HepG2 (cell line): ENCODE results near the gene CHML.

ENCODE experiments used
- CENPT ChIP-seq: sonication (generic); formaldehyde crosslinking; IDR thresholded peaks from 2 replicates; pipeline ENCODE4 v1.8.0; 2022; ENCODE audit warnings: low read depth, mild to moderate bottlenecking, moderate library complexity, missing genetic modification reagents
- CREB1 ChIP-seq, 2 experiments: fragments of 450-650 bp in 1 of 2; IDR thresholded peaks; 2 replicates each; pipeline ENCODE4 v1.6.1; 2016 to 2017; ENCODE audit warnings: control low read depth in 1 of 2, mild to moderate bottlenecking in 1 of 2, missing compliant biosample characterization in 1 of 2, missing genetic modification characterization in 1 of 2

- TF ChIP-seq CENPT (CRISPR knock-in tag) = no peak
- no peak for TF ChIP-seq CREB1 (IDR thresholded peaks at IDR 0.05)
- no peak for TF ChIP-seq CREB1 (CRISPR knock-in tag; IDR thresholded peaks at IDR 0.05)
These were observed 39.7 kb downstream of the CHML start for GRCh38 chr1:241600496-241600901.
